Stimulated activated CD8-positive, alpha-beta memory T cell treated with anti-CD3 and anti-CD28 coated beads, Interleukin-4, amount 100 ng/mL, for 48 hours (primary cell): ENCODE measurements around the gene KIF17.
A peak's percentile ranks its signal among the peaks of the same experiment; 100 is the strongest.
"Not testable (repeated sequence)": the region's sequence is repeated elsewhere in the genome, so short reads cannot be mapped to it uniquely, and the experiment has no call there.

Experiments used
- DNase-seq: peaks from one replicate; pipeline ENCODE4 v3.0.0-alpha.2; 2020

The KIF17 gene

DNA sequence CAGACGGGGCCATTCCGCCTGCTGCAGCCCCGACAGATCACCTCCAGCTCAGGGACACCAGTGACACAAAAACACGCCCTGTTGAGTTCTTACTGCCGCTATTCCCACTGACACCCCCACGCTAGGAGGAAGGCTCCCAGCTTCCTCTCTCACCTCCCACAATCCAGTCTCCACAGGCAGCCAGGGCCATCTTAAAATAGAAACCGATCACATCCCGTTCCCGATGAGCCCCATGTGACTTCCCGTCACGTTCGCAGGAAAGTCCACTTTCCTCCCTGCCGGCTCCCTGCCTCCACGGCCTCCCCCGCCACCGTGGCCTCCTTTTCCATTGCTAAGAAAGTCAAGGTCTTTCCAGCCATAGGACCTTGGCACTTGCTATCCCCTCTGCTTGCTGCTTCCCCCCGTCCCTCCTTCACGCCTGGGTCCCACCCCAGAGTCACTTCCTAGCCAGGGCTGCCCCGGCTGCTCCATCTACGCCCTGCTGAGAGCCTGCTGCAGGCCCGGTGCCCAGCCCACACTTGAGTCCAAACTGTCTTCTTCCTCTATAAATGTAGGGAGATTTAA lies 32.6 kb downstream of the KIF17 start:
- no peak for DNase-seq

DNA sequence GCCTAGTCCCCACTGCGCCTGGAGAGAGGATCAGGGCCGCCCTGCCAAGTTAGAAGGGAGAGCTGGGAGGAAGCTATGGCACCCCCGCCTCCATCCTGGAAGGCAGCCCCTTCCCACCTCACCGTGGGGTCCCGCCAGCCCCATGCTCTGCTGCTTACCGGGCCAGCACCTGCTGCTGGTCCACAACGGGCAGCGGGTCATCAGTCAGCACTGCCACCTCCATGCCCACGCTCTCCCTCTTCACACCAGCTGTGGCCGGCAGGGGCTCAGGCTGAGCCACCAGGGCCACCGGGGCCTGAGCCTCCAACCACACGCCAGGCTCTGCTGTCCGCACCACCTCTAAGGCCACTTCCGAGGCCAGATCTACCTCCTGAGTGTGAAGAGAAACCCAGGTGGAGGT lies 33.2 kb downstream of the KIF17 start:
- DNase-seq: no peak

DNA sequence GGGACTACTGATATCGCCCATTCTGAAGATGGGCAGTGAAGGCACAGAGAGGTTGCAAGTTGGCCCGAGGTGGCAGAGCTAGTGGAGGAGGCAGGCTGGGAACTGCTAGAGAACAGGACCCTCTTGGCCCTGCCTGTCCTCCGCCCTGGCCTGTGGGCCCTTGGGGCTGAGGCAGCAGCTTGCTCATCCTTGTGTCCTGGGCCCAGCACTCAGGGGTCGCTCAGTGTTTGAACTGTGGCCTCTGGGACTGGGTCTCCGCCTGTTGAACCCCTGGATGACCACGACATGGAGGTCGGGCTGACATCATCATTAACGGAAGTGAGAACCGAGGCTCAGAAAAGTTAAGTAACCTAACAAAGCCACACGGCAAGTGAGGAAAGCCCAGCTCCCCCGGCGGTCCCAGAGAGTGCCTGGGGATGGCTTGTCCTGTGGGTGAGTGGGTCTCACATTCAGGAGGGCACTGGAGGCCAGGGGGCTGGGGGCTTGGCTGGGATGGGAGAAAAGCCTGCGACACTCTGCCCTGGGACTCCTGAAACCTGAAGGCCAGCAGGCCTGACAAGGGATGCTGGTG lies 33.7 kb downstream of the KIF17 start:
- DNase-seq: no peak

DNA sequence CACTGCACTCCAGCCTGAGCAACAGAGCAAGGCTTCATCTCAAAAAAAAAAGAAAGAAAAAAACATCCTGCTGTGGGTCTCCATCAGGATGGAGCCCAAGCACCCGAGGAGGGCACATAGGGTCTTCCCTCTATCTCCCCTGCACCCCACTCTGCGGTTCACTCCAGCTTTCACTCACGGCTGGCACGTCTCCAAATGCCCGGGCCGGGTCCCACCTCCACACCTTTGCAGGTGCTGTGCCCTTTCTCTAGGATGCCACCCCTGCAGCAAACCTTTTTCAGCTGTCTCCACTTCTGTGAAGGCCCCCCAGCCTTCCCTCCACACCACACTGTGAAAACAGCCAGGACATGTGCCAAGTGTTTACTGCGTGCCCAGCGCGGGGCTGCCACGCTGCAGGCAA lies 34.2 kb downstream of the KIF17 start:
- no peak for DNase-seq

DNA sequence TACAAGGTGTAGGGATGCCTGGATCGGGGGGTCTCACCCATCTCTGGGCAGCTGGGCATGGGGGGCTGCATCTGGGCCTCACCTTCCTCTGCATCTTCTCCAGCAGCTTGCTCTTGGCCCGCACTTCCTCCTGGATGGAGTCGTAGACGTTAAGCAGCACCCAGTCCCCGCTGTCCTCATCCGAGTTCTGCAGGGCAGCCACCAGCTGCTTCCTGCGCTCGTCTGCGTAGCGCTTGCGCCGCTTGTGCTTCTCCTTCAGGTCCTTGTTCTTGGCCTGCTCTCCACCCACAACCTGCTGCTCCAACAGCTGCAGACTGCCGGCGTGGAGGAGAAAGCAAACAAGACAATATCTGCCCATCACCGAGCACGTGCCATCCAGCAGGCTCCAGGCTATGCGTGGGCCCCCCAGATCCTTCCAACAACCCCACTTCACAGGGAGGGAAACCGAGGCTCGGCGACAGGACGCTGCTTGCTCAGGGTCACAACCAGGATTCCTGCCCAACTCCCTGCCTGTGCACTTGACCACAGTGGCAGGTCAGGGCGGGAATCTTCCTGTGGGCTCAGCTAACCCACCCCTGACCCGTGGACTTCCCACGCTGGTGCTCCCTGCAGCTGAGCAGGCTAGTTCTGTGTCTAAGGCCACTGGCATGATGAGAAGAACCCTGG lies 35.1 kb downstream of the KIF17 start:
- DNase-seq: no peak

DNA sequence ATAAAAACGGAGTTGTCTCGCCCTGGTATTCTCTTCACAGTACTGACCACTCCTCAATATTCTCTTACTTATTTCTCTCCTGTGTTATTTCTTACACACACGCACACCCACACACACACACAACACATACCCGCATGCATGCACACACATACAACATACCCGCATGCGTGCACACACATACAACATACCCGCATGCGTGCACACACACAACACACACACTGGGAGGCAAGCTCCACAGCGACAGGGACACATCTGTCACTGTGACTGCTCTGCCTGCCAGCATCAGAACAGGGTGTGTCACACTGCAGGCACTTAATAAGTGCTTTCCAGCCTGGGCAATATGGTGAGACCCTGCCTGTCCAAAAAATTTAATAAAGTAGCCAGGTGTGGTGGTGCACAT lies 35.8 kb downstream of the KIF17 start:
- no peak for DNase-seq

DNA sequence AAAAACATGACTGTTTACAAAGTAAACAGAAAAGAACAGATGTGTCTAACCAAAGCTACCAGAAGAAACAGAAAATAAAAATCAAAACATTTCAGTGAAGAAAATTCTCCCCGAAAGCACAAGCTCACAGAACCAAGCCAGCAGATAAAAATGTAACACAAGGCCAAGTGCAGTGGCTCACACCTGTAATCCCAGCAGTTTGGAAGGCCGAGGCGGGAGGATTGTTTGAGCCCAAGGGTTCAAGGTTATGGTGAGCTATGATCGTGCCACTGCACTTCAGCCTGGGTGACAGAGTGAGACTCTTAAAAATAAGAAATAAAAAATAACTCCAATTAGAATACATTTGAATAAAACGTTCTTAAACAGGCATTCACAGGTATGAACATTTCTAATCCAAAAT lies 37.5 kb downstream of the KIF17 start:
- DNase-seq: no peak

DNA sequence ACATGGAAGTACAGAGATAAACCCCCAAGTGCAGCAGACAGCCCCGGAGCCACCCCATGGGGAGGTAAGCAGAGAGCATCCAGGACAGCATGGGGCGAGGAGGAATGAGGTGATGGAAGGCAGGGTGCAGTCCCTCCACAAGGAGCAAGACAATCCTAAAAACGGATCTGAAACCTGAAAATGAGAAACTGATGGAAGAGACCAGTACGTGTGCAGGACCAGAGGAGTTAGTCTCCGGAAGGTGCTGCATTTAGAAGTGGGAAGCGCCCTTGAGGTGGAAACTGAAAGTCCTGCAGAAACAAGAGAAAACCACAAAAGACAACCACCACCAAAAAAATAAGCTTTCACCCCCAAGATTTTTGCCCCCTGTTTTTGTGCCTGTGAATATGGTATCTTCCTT lies 39.2 kb downstream of the KIF17 start:
- no peak for DNase-seq

DNA sequence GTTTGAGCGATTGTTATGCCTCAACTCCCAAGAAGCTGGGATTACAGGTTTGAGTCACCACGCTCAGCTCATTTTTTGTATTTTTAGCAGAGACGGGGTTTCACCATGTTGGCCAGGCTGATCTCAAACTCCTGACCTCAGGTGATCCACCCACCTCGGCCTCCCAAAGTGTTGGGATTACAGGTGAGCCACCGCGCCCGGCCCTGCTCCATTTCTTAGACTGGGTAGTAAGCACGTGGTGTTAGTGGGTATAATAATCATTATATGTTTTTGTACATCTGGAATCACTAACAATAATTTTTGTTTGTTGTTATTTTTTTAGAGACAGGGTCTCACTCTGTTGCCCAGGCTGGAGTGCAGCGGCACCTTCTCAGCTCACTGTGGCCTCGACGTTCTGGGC lies 44.2 kb downstream of the KIF17 start:
- DNase-seq: not testable (repeated sequence)

DNA sequence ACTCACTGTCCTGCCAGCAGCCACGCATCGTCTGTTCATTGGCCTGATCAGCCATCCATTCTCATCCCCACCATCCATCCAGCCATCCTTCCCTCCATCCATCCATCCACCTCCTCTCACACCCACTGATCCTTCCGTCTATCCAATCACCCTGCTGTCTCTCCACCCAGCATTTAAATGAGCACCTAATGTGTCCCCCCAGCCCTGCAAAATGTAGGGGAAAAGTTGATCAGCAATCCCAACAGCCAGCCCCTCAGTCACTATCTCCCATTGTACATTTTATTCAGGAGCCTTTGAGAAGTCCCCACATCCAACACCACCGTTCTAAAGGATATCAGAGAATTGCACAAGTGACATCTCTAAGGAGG lies 45.6 kb downstream of the KIF17 start:
- no peak for DNase-seq

DNA sequence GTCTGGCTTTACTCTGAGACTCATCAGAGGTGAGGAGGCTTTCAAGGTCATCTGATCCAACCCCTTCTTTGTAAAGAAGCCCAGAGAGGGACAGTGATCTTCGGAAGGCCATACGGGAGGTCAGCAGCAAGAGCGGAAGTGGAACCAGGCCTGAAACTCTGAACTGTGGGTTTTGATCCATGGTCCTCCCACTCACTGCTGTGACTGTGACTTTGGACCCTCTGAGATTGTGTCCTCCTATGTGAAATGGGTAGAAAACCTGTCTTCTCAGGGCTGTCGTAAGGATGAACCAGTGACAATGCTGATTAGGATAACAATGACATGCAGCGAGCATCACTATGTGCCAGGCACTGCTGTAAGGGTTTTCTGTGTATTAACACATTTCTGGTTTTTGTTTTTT lies 46.9 kb downstream of the KIF17 start:
- no peak for DNase-seq

DNA sequence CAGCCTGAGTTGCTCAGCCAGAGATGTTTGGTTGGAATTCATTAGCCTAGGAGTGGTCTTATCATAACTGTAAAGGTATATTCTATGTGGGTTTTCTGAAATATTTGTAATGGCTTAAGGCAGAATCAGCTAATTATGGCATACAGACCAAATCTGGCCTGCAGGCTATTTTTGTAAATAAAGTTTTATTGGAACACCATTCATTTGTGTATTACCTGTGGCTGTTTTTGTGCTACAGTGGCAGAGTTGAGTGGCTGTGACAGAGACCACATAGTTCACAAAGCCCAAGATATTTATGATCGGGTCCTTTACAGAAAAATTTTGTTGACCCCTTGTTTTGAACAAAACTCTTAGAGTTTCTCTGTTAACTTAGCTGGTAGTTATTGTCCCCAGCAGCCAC lies 49.2 kb downstream of the KIF17 start:
- DNase-seq: no peak

DNA sequence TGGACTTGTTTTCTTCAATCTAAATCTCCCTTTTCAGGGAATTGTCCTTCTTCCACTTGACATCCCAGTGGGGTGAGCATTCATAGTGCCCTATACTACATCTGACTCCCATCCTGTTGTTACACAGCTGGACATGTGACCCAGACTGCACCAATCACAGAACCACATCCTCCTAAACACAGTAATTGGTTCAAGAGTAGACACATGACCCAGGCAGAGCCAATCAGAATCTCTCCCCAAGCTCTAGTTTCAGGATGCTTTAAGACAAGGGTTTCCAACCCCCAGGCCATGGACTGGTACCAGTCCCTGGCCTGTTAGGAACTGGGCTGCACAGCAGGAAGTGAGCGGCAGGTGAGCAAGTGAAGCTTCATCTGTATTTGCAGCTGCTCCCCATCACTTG lies 51.0 kb downstream of the KIF17 start:
- DNase-seq: no peak

DNA sequence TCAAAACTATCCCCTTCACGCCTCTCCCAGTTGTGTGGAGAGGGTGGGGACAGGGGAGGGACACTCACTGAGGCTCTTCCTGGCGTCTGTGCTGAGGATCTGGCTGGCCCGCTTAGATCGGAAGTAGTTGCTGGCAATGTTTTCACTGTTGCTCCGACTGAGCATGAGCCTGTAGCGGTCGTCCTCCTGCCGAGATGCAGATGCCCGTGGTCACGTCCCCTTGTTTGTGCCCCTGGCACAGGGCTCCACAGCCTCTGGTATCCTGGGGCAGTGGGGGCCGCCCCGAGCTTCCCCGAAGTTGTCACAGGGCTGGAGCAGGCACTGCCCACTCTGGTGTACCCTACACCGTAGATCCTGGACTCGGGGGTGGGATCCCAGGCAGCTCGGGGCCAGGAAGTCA lies 51.7 kb downstream of the KIF17 start:
- DNase-seq: no peak

DNA sequence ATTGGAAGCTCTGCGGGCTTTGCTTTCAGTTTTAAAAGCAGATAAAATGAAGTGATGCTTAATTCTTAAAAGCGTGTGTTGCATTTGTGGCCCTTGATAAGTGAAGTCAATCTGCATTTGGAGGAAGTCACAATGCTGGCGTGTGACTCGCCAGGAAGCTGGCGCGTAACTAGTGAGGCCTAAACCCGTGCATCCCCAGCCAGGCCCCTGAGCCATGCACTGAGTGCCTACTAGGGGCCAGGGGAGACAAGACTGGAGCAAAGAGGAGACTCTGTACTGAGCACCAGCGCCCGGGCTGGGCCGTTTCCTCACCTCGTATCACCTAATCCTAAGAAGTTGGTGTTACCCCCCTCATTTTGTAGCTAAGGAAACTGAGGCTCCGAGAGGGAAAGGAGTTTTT lies 52.1 kb downstream of the KIF17 start:
- DNase-seq: no peak

DNA sequence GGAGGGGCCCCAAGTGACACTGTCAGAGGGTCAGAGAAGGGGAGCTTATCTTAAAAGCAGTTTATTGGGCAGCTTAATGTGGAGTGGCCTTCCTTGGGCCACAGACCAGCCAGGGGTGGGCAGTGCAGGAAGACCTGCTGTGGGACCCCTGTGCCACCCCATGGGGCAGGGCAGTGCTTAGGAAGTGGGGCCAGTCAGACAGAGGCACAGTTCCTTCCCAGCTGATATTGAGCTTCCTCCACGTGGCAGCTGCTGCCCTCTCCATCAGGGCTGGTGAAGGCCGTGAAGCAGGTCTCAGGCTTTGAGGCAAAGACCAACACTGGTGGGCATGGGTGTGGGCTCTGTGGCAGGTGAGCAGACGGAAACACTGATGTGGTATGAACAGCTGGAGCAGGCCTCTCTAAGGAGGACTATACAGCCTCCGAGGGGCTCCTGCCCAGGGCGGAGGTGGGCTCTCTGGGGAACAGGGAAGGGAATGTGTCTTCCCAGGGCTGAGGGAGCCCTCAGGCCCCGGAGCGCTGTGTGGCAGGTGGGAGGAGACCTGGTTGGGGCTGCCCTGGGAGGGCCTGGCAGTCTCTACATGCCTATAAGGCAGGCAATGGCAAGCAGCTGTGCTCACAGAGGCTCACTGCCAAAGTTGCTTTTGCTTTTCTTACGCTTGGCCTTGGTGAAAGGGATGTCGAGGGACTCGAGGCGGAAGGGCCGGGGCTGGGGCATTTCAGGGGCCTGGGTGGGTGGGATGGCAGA lies 53.7 kb downstream of the KIF17 start:
- no peak for DNase-seq

DNA sequence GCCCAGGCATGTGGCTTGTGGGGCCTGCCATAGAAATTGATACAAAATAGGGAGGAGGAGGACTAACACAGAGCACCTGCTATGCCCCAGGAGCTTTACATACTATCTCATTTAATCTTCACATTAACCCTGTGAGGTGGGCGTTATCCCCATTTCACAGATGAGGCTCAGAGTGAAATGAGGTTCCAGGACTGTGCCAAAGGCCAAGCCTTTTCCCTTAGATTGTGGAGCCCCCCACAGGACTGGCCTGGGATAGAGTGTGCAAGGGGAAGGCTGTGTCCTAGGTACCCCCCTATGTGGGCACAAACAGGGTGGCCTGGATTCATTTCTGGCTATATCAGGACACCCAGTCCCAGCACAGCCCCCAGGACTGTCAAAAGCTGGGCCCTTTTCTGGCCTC lies 54.4 kb downstream of the KIF17 start:
- no peak for DNase-seq

DNA sequence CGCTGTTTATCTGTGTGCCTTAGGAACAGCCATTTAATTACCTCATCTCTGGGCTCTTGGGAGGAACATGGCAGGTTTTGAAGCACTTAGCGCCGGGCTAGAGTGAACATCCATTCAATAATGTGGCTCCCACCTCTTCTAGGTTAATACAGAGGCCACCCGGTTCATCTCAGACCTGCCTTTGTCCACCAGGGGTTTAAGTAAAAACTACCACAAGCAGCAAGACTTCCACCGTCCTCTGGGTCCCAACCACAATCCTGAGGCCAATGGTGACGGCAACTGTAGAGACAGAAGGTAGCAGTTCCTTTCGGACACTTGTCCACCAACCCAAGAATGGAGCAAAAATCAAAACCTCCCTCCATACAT lies 55.7 kb downstream of the KIF17 start:
- no peak for DNase-seq

DNA sequence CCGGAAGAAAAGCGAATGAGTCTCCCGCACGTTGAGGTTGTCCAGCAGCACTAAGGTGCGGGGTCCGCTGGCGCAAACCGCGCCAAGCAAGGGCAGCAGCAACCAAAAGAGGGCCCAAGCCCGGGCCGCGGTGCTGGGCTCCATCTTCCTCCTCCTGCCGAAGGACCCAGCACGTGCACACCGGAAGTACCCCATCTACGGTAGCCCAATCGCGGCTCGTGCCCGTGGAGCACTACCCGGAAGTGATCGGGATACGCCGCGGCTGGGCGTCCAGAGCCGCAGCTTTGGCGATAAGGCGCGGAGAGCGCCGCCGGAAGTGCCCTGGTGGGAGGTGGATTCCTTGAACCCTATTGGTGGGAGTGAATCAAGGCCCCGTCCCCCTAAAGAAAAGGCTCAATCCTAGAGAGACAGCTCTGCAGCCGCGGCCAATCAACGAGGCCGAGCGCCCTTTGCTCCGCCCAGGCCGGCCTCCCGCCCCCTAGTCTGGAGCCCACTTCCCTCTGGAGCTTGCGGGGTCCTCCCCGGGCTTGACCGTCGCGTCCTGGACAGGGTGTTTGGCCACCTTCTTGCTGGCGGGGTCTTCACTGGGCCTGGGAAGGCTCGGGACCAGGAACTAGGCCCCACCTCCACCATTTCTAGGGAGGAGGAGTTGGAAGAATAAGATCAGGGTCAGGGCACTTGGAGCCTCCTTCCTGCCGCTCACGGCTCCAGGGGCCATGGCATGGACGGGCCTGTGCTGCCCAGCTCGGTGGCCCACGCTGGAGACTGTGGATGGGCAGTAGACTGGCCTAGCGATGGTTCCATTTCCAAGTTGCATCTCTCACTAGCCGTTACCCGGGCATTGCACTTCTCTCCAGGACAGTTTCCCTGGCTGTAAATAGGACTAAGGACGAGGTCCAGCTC lies 56.3 kb downstream of the KIF17 start, which contains the start of gene DDOST:
Gene DDOST (minus strand): TSS at position 163 of the 903 bp plus-strand sequence. CDS start 19 bp downstream, at position 144.
- peak; percentile 94 for DNase-seq

DNA sequence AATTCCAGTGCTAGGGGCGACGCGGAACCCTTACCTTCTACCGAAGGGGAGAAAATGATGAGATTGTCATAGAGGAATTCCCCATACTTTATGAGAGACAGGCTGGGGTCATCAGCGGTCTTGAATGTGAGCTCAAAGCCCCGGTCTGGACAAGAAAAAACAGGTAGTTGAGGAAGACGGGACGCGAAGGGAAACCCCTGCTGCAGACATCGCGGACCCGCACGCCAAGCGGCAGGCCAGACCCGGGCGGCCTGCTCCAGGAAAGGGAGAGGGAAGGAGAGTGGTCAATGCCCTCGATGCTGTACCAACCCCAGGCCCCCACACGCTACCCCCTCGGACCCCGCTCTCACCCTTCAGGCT lies 57.0 kb downstream of the KIF17 start:
- DNase-seq: peak; percentile 29

DNA sequence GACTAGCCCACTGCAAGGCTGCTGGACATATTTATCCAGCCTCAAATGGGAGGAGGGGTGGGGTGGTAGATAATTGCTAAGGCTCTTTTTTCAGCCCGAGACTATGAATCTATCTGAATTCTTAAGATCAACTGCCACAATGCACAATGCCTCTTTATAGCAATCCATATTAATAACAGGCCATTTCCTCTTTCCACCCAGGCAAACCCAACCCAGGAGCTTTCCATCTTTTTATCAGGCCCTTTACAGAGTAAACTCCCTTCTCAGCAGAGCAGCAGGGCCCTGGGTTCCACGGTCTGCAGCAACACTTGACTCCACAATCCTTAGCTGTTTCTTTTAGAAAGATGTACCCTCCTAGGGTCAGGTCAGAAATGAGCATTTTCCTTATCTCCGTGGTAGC lies 57.4 kb downstream of the KIF17 start:
- DNase-seq: no peak

DNA sequence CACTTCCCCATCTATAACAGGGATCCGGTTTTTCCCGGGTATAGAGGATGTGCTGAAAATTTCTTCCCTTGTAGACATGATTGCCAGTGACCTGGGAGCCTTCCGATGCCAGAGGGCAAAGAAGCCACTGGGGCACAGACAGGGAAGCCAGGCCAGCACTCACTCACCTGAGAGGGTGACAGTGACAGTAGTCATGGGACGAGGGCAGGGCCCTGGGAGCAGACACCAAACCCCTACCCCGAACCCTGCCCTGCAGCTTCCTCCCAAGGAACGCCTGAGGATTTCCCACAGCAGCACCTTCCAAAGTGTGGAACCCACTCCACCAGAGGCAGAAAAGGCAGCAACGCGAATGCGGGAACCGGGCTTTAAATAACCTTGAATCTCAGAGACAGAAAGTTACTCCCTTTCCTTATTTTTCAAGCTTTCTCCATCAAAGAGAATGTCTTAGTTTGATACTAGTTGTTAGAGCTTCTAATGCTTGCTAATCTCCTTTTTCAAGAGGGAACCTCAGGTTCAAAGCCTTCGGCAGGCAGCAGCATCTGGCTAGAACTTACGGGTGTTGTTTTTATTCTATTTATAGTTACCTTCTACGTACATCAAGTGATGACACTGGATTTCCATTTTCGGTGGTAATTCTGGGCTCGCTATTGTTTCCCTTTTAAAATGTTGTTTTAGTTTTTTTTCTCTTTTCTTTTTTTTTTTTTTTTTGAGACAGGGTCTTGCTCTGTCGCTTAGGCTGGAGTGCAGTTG lies 59.5 kb downstream of the KIF17 start:
- DNase-seq: no peak

DNA sequence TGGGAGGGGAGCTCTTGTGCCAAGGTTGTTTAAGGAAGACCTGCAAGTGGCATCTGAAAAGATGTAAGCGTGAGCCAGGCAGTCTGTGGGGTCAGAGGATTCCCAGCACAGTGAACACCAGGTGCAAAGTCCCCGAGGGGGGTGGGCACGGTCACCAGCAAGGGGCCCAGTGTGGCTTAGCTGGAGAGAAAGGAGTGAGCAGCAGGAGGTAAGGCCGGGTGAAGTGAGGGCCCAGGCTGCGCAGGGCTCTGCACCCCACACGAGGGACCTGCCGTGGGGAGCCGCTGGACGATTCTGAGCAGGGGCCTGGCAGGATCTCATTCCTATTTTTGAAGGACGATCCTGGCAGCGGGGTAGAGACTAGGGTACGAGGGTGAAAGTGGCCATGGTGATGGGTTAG lies 60.8 kb downstream of the KIF17 start:
- no peak for DNase-seq
